ENCODE measurements around the gene PCDHGC4. TPM values are rescaled to one million over a fixed set of nuclear protein-coding genes. Genes with fewer than 3 reads are reported as not detected.

Gene PCDHGC4
- total RNA-seq, 1 experiment from 2014 or later: 4.3 TPM

DNA sequence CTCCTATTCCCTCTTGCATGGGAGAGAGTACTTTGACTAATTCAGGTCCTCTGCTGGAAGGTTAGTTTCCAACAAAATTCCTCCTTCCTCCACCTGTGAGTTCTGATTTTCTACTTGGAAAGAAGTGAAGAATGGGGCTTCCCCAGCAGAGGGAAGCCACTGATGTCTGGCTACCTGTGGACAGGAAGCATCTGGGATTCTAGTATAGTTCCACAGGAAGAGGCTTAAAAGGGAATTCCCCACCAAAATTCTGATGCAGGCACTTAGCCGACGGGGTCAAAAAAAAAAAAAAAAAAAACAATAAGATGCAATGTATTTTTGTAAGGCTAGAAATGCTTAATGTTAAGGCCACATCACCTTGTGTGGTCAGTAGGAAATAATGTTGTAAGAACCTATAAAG lies 37.5 kb downstream of the PCDHGC4 start:
- H3K23me2 ChIP-seq (ENCODE audit: insufficient read length, low read depth, low read length, poor library complexity, severe bottlenecking): no peaks in the 10 kb centered on the region

More for the DNA sequence above, 37.5 kb downstream of the PCDHGC4 start:
- peaks cover 2% of the 10 kb centered on the region for H3K79me1 ChIP-seq (ENCODE audit: insufficient read depth, low read depth, low read length, poor library complexity, severe bottlenecking)
- H3K27ac Mint-ChIP-seq: peak overlapping the region in 1 of 3 experiments; percentile 52; a peak in 2 of 7 replicates
- H2BK5ac ChIP-seq (ENCODE audit: insufficient read length, low read length): no peak overlapping the region
- H3K27ac ChIP-seq (ENCODE audit: insufficient read length, low read depth, low read length): no peak overlapping the region
- H3K23ac ChIP-seq (ENCODE audit: insufficient read length, low read depth, low read length): no peak overlapping the region
- H3K9ac ChIP-seq (ENCODE audit: extremely low read depth, insufficient read length, low read length): no peak overlapping the region
- H3K4ac ChIP-seq (ENCODE audit: low read depth, low read length): no peak overlapping the region
- no peak overlapping the region for H3K4me3 Mint-ChIP-seq
- no peak for DNase-seq
- H3K4me1 ChIP-seq (ENCODE audit: insufficient read depth, low read length): no peaks in the 10 kb centered on the region; the same call in none of the 2 replicates
- TF ChIP-seq, protein P1, sequence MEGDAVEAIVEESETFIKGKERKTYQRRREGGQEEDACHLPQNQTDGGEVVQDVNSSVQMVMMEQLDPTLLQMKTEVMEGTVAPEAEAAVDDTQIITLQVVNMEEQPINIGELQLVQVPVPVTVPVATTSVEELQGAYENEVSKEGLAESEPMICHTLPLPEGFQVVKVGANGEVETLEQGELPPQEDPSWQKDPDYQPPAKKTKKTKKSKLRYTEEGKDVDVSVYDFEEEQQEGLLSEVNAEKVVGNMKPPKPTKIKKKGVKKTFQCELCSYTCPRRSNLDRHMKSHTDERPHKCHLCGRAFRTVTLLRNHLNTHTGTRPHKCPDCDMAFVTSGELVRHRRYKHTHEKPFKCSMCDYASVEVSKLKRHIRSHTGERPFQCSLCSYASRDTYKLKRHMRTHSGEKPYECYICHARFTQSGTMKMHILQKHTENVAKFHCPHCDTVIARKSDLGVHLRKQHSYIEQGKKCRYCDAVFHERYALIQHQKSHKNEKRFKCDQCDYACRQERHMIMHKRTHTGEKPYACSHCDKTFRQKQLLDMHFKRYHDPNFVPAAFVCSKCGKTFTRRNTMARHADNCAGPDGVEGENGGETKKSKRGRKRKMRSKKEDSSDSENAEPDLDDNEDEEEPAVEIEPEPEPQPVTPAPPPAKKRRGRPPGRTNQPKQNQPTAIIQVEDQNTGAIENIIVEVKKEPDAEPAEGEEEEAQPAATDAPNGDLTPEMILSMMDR (conservative IDR thresholded peaks at IDR 0.05): no peak
- H3K18ac ChIP-seq (ENCODE audit: insufficient read length, low read depth, low read length): no peak overlapping the region
- H2BK20ac ChIP-seq (ENCODE audit: low read depth, low read length, poor library complexity, severe bottlenecking): no peak overlapping the region
- no peak overlapping the region for H3T11ph ChIP-seq (ENCODE audit: low read length)
- no peaks in the 10 kb centered on the region; the same call in 1 of the 2 replicates for H3K27me3 Mint-ChIP-seq (ENCODE audit: low read depth)
- H3K79me2 ChIP-seq (ENCODE audit: insufficient read depth, low read length): no peaks in the 10 kb centered on the region
- H2BK15ac ChIP-seq (ENCODE audit: low read depth, low read length): no peak overlapping the region
- H4K5ac ChIP-seq (ENCODE audit: insufficient read length, low read depth, low read length): no peak overlapping the region
- no peak overlapping the region for H2AK5ac ChIP-seq (ENCODE audit: insufficient read length, low read length)
- peaks cover 16 to 20% of the 10 kb centered on the region in 2 experiments for H3K4me1 Mint-ChIP-seq
- H2BK12ac ChIP-seq (ENCODE audit: insufficient read length, low read depth, low read length): no peak overlapping the region
- H2AFZ ChIP-seq (ENCODE audit: low read length): no peak overlapping the region
- no peak overlapping the region for H2BK120ac ChIP-seq (ENCODE audit: low read depth, low read length, poor library complexity, severe bottlenecking)
- no peaks in the 10 kb centered on the region for H3K9me3 Mint-ChIP-seq
- no CpG with 5 or more reads among the region's 2 CpGs for WGBS (ENCODE audit: extremely low coverage, insufficient read length, low lambda C conversion rate)
- no peak overlapping the region for H4K91ac ChIP-seq (ENCODE audit: insufficient read length, low read depth, low read length)
- H4K20me1 ChIP-seq (ENCODE audit: control insufficient read depth, insufficient read depth, insufficient read length): no peaks in the 10 kb centered on the region
- H3K14ac ChIP-seq (ENCODE audit: insufficient read depth, low read length): no peak overlapping the region
- H3K4me2 ChIP-seq (ENCODE audit: insufficient read depth, insufficient read length, low read length): no peak overlapping the region
- H3K27me3 ChIP-seq (ENCODE audit: insufficient read depth, low read length): no peaks in the 10 kb centered on the region
- no peaks in the 10 kb centered on the region for H3K9me3 ChIP-seq (ENCODE audit: control insufficient read depth, low read depth, low read length)
- no peak overlapping the region for H4K8ac ChIP-seq (replicated peaks; ENCODE audit: insufficient read length, low read depth, low read length)
- no peak overlapping the region for H3K56ac ChIP-seq (ENCODE audit: insufficient read length, low read depth, low read length)
- H3K36me3 Mint-ChIP-seq (ENCODE audit: insufficient read depth in 1 of 3, low read depth in 3 of 3): peaks cover 35 to 96% (median 59%) of the 10 kb centered on the region in 3 experiments; a peak in 6 of 7 replicates
